Measurements from ENCODE around the gene SEC62.

GRCh38 chr3:169971522-169971921 lies 4.9 kb downstream of the SEC62 start:
- TF ChIP-seq EP300 (IDR thresholded peaks at IDR 0.05) = no peak
- TF ChIP-seq, protein P1, sequence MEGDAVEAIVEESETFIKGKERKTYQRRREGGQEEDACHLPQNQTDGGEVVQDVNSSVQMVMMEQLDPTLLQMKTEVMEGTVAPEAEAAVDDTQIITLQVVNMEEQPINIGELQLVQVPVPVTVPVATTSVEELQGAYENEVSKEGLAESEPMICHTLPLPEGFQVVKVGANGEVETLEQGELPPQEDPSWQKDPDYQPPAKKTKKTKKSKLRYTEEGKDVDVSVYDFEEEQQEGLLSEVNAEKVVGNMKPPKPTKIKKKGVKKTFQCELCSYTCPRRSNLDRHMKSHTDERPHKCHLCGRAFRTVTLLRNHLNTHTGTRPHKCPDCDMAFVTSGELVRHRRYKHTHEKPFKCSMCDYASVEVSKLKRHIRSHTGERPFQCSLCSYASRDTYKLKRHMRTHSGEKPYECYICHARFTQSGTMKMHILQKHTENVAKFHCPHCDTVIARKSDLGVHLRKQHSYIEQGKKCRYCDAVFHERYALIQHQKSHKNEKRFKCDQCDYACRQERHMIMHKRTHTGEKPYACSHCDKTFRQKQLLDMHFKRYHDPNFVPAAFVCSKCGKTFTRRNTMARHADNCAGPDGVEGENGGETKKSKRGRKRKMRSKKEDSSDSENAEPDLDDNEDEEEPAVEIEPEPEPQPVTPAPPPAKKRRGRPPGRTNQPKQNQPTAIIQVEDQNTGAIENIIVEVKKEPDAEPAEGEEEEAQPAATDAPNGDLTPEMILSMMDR (IDR thresholded peaks at IDR 0.05) = no peak
